K562 (cell line): ENCODE data around the gene BICDL1. TPM values are rescaled to one million over a fixed set of nuclear protein-coding genes. Genes with fewer than 3 reads are reported as not detected.

Experiments used
- CBFA2T3 ChIP-seq: fragments of 450-650 bp; IDR thresholded peaks from 2 replicates; pipeline ENCODE4 v1.6.1; 2017
- EP300 ChIP-seq: IDR thresholded peaks from 2 replicates; pipeline ENCODE4 v1.6.1; 2012; ENCODE audit warnings: low read length, improper control_type of control experiment
- HNRNPLL ChIP-seq: fragments of 200-400 bp; formaldehyde crosslinking; IDR thresholded peaks from 2 replicates; pipeline ENCODE4 v1.6.1; 2017; ENCODE audit warnings: low read length, low read depth, mild to moderate bottlenecking; ENCODE audit not compliant: poor library complexity, severe bottlenecking
- NBN ChIP-seq: fragments of 450-650 bp; IDR thresholded peaks from 2 replicates; pipeline ENCODE4 v1.6.1; 2016; ENCODE audit warnings: low read depth, mild to moderate bottlenecking
- PHF20 ChIP-seq: fragments of 450-650 bp; IDR thresholded peaks from 2 replicates; pipeline ENCODE4 v1.6.1; 2018; ENCODE audit not compliant: partially characterized antibody
- POLR2AphosphoS2 ChIP-seq: IDR thresholded peaks from 2 replicates; pipeline ENCODE4 v1.6.1; 2012; ENCODE audit warnings: low read length, improper control_type of control experiment
- POLR2B ChIP-seq: fragments of 450-650 bp; IDR thresholded peaks from 2 replicates; pipeline ENCODE4 v1.6.1; 2018; ENCODE audit warnings: low read depth; ENCODE audit not compliant: partially characterized antibody
- RCOR1 ChIP-seq, 2 experiments: IDR thresholded peaks; 2 replicates each; pipeline ENCODE4 v1.6.1; 2012; ENCODE audit warnings: low read depth in 2 of 2, low read length in 2 of 2, borderline replicate concordance in 1 of 2, improper control_type of control experiment in 1 of 2
- SMAD3 ChIP-seq: fragments of 450-650 bp; formaldehyde crosslinking; conservative IDR thresholded peaks from 2 replicates; pipeline ENCODE4 v1.4.0; 2020; ENCODE audit warnings: mild to moderate bottlenecking
- TAF9B ChIP-seq: fragments of 450-650 bp; IDR thresholded peaks from 2 replicates; pipeline ENCODE4 v1.6.1; 2018; ENCODE audit warnings: mild to moderate bottlenecking; ENCODE audit not compliant: partially characterized antibody
- TBL1XR1 ChIP-seq, 2 experiments: IDR thresholded peaks; 2 replicates each; pipeline ENCODE4 v1.6.1; 2012; ENCODE audit warnings: improper control_type of control experiment in 2 of 2, low read length in 2 of 2, mild to moderate bottlenecking in 1 of 2
- ZNF175 ChIP-seq: fragments of 200-800 bp; sonication (Bioruptor generic); IDR thresholded peaks from 2 replicates; pipeline ENCODE4 v1.6.1; 2016; ENCODE audit warnings: low read depth, mild to moderate bottlenecking, missing genetic modification characterization, missing compliant biosample characterization
- ZNF717 ChIP-seq: fragments of 250-450 bp; sonication (Bioruptor Pico); IDR thresholded peaks from 2 replicates; pipeline ENCODE4 v1.5.0; 2021
- ZSCAN29 ChIP-seq: fragments of 450-650 bp; IDR thresholded peaks from 2 replicates; pipeline ENCODE4 v1.6.1; 2017
- polyA plus RNA-seq, 8 experiments: library from polyadenylated mRNA; depleted of rRNA in 4 of 8; stranded (reverse) in 5 of 8; unstranded in 3 of 8; fragments of >200 nt; fragmentation: Nextera tagmentation in 2 of 8; fragmentation: Illumina TruSeq in 1 of 8; extraction: Ambion mirVana in 2 of 8; extraction: Trizol in 1 of 8; gene quantifications; 2 replicates each; pipeline versions ENCODE4 v1.2.1 to v1.2.3, GENCODE V29; 2011 to 2014; ENCODE audit warnings: inconsistent platforms in 1 of 8, missing spikeins in 1 of 8
- total RNA-seq, 7 experiments: library from RNA; depleted of rRNA in 6 of 7; stranded (reverse); fragments of >200 nt in 6 of 7; fragmentation: Illumina TruSeq in 2 of 7; extraction: Trizol in 2 of 7; gene quantifications; 2 replicates each; pipeline versions ENCODE4 v1.2.1 to v1.2.3, GENCODE V29; 2011 to 2021; ENCODE audit warnings: low replicate concordance in 1 of 7
- TF ChIP-seq, protein P1 (sequence below): fragments of 250-450 bp; sonication (Bioruptor Pico); IDR thresholded peaks from 2 replicates; pipeline ENCODE4 v1.5.1; 2021; ENCODE audit warnings: mild to moderate bottlenecking
- TF ChIP-seq, protein P2 (sequence below): sonication (generic); formaldehyde crosslinking; IDR thresholded peaks from 2 replicates; pipeline ENCODE4 v1.8.0; 2022; ENCODE audit warnings: mild to moderate bottlenecking, missing genetic modification reagents
- TF ChIP-seq, protein P3 (sequence below), 3 experiments: IDR thresholded peaks in 2 of 3; conservative IDR thresholded peaks in 1 of 3; 2 replicates each; pipeline ENCODE4 v1.5.1; 2011 to 2012; ENCODE audit warnings: low read length in 3 of 3, mild to moderate bottlenecking in 3 of 3, control low read depth in 2 of 3, improper control_type of control experiment in 1 of 3, inconsistent platforms in 1 of 3, low read depth in 1 of 3, mixed read lengths in 1 of 3, moderate library complexity in 1 of 3; ENCODE audit not compliant: insufficient read depth in 2 of 3
- TF ChIP-seq, protein P4 (sequence below): sonication (generic); formaldehyde crosslinking; IDR thresholded peaks from 2 replicates; pipeline ENCODE4 v1.8.1; 2022; ENCODE audit warnings: missing genetic modification reagents
- TF ChIP-seq, protein P5 (sequence below): fragments of 250-450 bp; sonication (Bioruptor Pico); IDR thresholded peaks from 2 replicates; pipeline ENCODE4 v1.6.1; 2021; ENCODE audit warnings: mild to moderate bottlenecking

Gene BICDL1
- total and polyA plus RNA-seq, 9 of the 15 experiments (the other 6 are each of a cell fraction or from before 2014, with no cell fraction given): 0.06 to 2.0 (median 0.58) TPM

DNA sequence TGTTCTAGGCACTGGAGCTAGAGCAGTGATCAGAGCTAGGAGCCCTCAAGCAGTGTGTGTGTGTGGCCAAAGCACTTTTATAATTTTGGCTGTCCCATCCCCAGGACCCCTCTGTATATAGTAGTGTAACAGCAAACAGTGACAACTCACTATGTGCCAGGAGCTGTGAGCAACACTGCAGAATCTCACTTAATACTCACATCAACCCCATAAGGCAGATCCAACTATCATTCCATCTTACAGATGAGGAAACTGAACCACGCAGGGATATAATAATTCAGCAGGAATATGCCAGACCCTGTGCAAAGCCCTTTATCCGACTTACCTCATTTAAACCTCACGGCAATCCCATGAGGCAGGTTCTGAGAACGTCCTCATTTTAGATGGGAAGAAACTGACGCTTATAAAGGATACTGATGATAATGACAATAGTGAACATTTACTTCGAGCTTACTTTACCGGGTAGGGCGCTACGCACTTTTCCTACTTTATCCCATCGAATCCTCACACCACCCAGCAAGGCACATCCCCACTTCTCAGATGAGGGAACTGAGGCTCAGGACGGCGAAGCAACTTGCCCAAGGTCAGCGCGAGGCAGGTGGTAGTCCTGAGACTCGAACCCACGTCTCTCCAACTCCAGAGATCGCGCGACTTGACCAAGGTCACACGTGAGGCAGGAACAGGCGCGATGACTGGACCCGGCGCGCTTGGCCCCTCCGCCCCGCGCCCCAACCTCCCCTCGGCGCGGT is 126.8 kb downstream of the BICDL1 start (continued):
- TF ChIP-seq, protein P1, sequence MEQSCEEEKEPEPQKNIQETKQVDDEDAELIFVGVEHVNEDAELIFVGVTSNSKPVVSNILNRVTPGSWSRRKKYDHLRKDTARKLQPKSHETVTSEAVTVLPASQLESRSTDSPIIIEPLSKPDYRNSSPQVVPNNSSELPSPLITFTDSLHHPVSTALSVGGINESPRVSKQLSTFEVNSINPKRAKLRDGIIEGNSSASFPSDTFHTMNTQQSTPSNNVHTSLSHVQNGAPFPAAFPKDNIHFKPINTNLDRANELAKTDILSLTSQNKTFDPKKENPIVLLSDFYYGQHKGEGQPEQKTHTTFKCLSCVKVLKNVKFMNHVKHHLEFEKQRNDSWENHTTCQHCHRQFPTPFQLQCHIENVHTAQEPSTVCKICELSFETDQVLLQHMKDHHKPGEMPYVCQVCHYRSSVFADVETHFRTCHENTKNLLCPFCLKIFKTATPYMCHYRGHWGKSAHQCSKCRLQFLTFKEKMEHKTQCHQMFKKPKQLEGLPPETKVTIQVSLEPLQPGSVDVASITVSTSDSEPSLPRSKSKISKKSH (CRISPR knock-in tag): no peak
- TF ChIP-seq, protein P2, sequence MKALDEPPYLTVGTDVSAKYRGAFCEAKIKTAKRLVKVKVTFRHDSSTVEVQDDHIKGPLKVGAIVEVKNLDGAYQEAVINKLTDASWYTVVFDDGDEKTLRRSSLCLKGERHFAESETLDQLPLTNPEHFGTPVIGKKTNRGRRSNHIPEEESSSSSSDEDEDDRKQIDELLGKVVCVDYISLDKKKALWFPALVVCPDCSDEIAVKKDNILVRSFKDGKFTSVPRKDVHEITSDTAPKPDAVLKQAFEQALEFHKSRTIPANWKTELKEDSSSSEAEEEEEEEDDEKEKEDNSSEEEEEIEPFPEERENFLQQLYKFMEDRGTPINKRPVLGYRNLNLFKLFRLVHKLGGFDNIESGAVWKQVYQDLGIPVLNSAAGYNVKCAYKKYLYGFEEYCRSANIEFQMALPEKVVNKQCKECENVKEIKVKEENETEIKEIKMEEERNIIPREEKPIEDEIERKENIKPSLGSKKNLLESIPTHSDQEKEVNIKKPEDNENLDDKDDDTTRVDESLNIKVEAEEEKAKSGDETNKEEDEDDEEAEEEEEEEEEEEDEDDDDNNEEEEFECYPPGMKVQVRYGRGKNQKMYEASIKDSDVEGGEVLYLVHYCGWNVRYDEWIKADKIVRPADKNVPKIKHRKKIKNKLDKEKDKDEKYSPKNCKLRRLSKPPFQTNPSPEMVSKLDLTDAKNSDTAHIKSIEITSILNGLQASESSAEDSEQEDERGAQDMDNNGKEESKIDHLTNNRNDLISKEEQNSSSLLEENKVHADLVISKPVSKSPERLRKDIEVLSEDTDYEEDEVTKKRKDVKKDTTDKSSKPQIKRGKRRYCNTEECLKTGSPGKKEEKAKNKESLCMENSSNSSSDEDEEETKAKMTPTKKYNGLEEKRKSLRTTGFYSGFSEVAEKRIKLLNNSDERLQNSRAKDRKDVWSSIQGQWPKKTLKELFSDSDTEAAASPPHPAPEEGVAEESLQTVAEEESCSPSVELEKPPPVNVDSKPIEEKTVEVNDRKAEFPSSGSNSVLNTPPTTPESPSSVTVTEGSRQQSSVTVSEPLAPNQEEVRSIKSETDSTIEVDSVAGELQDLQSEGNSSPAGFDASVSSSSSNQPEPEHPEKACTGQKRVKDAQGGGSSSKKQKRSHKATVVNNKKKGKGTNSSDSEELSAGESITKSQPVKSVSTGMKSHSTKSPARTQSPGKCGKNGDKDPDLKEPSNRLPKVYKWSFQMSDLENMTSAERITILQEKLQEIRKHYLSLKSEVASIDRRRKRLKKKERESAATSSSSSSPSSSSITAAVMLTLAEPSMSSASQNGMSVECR (CRISPR knock-in tag): peak; percentile 64; the same call in 1 of the 2 replicates
- TF ChIP-seq ZSCAN29 (no peak), ZNF175 (CRISPR knock-in tag) (no peak), SMAD3 (CRISPR knock-in tag) (no peak), NBN (no peak), RCOR1 (IDR thresholded peaks at IDR 0.05; ENCODE audit: borderline replicate concordance in 1 of 2, low read depth in 2 of 2, low read length in 2 of 2) (peak in 1 of 2 experiments; percentile 64; a peak in 2 of 4 replicates), ZNF717 (no peak), HNRNPLL (no peak), POLR2B (no peak), TAF9B (no peak), PHF20 (no peak), TBL1XR1 (IDR thresholded peaks at IDR 0.05; ENCODE audit: low read length in 2 of 2) (no peak), CBFA2T3 (no peak), EP300 (no peak), POLR2AphosphoS2 (no peak)
- TF ChIP-seq, protein P3, sequence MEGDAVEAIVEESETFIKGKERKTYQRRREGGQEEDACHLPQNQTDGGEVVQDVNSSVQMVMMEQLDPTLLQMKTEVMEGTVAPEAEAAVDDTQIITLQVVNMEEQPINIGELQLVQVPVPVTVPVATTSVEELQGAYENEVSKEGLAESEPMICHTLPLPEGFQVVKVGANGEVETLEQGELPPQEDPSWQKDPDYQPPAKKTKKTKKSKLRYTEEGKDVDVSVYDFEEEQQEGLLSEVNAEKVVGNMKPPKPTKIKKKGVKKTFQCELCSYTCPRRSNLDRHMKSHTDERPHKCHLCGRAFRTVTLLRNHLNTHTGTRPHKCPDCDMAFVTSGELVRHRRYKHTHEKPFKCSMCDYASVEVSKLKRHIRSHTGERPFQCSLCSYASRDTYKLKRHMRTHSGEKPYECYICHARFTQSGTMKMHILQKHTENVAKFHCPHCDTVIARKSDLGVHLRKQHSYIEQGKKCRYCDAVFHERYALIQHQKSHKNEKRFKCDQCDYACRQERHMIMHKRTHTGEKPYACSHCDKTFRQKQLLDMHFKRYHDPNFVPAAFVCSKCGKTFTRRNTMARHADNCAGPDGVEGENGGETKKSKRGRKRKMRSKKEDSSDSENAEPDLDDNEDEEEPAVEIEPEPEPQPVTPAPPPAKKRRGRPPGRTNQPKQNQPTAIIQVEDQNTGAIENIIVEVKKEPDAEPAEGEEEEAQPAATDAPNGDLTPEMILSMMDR (IDR thresholded peaks at IDR 0.05 in 2 of 3, conservative IDR thresholded peaks at IDR 0.05 in 1 of 3; ENCODE audit: insufficient read depth in 2 of 3, low read depth in 1 of 3, low read length in 3 of 3): no peak
- TF ChIP-seq, protein P4, sequence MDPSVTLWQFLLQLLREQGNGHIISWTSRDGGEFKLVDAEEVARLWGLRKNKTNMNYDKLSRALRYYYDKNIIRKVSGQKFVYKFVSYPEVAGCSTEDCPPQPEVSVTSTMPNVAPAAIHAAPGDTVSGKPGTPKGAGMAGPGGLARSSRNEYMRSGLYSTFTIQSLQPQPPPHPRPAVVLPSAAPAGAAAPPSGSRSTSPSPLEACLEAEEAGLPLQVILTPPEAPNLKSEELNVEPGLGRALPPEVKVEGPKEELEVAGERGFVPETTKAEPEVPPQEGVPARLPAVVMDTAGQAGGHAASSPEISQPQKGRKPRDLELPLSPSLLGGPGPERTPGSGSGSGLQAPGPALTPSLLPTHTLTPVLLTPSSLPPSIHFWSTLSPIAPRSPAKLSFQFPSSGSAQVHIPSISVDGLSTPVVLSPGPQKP (CRISPR knock-in tag): no peak
- TF ChIP-seq, protein P5, sequence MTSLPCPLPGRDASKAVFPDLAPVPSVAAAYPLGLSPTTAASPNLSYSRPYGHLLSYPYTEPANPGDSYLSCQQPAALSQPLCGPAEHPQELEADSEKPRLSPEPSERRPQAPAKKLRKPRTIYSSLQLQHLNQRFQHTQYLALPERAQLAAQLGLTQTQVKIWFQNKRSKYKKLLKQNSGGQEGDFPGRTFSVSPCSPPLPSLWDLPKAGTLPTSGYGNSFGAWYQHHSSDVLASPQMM (CRISPR knock-in tag): no peak
